GM18873 (cell line): Measurements from ENCODE around the gene MX1.

Experiments
- ATAC-seq: cut with Tn5 transposase; IDR thresholded peaks from one replicate; pipeline ENCODE4 v1.9.1; 2021; ENCODE audit warnings: mild to moderate bottlenecking, moderate library complexity, moderate number of reproducible peaks; ENCODE audit not compliant: unreplicated experiment, low FRiP score

Gene MX1

GRCh38 chr21:41483415-41483814, 57.4 kb downstream of the MX1 start:
- no peak for ATAC-seq

DNA sequence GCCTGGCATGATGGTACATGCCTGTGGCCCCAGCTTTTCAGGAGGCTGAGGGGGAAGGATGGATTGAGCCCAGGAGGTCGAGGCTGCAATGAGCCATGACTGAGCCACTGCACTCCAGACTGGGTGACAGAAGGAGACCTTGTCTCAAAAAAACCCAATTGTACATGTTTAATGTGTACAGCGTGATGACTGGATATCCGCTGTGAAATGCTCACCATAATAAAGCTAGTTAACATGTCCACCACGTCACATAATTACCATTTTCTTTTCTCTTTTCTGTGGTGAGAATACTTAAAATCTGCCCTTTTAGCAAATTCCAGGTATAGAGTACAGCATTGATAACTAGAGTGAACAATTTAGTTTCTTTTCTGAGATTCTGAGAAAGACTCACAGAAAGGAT, 57.9 kb downstream of the MX1 start:
- no peak for ATAC-seq

GRCh38 chr21:41487082-41487481, 61.0 kb downstream of the MX1 start:
- ATAC-seq, result no peak

GRCh38 chr21:41488080-41488479, 62.0 kb downstream of the MX1 start:
- no peak for ATAC-seq

GRCh38 chr21:41489329-41489728, 63.3 kb downstream of the MX1 start:
- no peak for ATAC-seq

DNA sequence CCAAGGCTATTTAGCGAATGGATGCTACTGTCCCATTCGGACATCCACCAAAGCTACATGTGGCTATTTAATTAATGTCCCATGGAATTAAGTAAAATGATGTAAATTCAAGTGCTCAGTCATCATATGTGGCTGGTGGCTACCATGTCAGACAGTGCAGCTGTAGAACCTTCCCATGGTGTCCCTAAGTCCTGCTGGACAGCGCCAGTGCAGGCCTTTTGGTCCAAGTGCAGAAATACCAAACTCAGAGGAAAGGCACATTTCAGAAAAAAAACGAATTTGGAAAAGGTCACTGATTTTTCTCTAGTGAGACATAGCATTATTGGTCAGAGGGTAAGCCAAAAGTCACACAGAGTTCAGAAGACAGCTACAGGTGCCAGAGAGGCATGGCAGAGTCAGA, 64.3 kb downstream of the MX1 start:
- ATAC-seq, result no peak

- no peak for ATAC-seq
Observed at GRCh38 chr21:41491412-41491811, 65.4 kb downstream of the MX1 start.

DNA sequence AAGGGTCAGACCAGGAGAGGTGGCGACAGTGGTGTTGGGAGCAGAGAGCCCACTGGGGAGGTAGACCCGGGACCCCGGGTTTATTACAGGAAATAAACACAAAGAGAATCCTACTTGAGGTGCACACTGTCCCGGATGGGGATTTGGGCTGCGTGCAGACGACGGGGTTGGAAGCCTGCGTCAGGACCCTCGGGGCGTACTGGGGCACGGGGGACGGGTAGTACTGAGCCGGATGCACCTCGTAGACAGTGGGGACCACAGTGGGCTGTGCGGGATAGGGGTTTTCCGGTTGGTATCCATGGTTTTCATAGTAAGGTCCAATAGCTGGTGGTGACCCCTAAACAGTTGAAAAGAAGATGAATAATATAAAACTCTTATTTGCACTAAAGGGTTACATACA, 68.2 kb downstream of the MX1 start:
- ATAC-seq, result no peak

DNA sequence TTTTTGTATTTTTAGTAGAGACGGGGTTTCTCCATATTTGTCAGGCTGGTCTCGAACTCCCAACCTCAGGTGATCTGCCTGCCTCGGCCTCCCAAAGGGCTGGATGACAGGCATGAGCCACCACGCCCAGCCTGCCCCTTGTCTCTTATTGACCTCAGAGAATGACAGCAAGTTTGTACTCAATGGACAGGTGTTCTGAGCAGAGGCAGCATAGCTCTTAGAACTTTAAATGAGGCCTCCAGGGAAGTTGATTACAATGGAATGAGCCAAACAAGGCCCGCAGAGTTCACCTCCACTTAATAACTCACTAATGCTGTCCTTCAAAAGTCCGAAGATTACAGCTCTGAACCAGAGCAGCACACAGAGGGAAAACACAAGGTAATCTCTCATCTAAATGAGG, 71.0 kb downstream of the MX1 start:
- ATAC-seq, result no peak

DNA sequence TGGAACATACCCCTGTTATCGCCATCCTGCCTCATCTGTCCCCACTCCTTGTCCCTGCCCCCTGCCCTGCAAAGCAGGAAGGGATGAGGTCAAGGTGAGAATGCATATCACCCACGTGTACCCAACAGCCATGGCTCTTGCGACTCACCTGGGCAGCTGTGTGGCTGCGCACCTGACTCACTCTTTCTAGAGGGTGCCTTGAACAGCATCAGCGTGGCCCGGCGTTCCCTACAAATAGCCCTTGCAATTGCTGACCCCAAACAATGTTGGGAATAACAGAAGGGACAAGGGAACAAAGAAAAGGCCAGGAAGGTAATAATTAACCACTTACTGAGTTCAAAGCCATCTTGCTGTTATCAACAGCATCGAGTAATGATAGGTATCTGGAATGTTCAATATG, 71.7 kb downstream of the MX1 start:
- ATAC-seq, result no peak

- no peak for ATAC-seq
Observed at GRCh38 chr21:41499920-41500319, 73.9 kb downstream of the MX1 start.

- no peak for ATAC-seq
Observed at GRCh38 chr21:41500363-41500762, 74.3 kb downstream of the MX1 start.

- ATAC-seq, result no peak
Observed at GRCh38 chr21:41500931-41501381, 74.9 kb downstream of the MX1 start.

DNA sequence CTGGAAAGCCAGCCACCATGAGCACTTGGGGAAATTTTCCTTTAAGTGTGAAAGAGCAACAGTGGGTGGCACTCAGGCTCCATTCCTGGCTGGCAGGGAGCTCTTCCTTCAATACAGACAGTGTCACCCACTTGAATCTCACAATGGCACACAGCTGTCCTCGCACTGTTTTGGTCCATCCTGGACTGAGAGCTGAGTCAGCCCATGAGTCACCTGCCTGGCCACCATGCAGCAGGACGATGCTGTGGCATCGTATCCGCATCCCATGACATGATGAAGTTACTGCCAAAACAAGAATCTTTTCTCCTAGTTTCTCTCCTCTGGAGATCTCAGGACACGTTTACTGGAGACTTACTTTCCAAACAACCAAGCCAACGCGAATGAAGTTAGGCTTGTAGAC, 75.9 kb downstream of the MX1 start:
- no peak for ATAC-seq

DNA sequence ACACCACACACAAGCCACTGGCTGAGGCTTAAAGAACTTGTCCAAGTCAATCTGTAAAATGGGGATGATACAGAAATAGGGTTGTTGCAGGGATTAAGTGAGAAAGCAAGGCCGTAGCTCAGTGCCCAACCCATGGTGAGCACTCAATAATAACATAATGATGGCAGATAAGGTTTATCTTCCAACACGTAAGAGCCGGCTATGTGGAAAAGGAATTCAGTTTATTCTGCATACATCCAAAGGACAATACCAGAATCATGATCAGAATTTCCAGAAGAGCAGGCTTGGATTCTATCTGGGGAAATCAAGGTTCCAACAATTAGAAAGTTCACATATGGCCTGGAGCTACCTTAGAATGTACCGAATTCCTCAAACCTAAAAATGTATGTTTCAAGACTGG, 77.3 kb downstream of the MX1 start:
- no peak for ATAC-seq

GRCh38 chr21:41504030-41504429, 78.0 kb downstream of the MX1 start:
- no peak for ATAC-seq

- no peak for ATAC-seq
Observed at GRCh38 chr21:41506005-41506594, 80.1 kb downstream of the MX1 start.

DNA sequence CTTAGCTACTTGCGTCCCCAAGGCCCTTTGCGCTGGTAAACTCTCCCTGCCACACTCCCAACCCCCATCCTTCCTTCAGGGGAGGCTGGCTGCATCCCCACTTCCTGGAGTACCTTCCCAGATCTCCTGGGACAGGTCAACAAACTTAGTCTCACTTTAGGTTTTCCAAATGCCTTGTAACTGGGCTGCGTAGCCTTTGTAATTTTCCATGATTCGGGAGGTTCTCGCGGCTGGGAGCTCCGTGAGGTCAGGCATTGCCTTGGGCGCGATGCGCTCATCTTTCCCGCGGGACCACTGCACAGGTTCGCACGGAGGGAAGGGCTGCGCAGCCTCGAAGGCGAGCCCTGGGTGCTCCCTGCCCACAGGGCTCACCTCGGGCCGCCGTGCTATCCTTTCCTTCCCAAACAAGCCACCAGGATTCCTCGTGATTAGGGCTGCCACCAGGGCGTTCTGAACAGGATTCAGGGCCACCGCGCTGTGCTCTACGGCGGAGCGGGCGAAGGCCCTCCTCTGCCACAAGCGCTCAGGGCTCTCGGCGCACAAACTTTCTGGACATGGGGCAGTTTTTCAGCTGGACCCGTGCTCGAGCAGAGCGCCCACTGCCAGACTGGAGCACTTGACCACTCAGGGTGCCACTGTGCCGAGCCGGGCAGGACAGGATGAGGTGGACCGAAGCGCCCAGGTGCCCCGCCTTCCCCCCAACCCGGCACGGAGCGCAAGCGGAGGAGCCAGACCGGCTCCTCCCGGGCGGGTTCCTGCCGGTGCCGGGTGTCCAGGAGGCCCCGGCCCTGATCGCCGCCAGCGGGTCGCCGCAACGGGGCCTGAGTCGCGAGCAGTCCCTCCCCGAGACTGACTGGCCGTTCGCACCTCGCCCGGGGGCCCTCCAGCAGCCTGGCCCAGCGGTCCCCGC, 80.8 kb downstream of the MX1 start:
- no peak for ATAC-seq

DNA sequence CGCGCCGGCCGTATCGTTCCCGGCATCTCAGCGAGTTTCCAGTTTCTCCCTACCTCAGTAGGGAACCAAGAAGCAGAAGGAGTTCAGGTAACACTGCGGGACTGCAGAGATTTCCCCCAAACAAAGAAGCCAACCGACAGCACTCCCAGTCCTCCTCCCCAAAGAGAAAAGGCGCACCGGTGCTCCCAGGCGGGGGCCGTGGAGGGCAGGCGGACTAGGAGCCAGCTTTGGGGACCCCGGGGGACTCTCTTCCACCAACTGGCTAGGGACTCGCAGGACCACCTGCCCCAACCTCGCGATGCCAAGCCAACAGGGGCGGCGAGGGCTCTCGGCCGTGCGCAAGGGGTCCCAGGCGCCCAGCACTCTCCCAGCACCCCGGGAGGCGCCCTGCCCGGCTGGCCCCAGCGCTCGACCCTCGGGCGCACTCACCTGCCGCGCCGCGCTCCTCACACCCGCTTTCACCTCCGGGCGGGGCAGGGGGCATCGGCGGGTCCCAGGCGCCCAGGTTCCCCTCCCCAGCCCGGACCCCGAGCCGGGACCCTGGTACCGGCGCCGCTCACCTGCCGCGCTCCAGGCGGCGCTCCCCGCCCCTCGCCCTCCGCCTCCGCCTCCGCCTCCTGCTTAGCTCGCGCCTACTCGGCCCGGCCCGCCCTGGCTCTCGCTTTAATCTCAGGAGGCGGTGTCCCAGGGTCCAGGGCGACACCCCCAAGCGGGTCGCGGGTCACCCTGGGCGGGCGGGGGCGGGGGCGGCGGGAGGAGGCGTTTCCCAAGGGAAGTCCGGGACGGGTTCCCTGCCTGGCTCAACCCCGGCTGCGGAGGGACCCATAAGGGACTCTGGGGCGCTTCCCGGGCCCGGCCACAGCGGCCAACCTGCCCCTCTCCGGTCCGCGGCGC, 81.7 kb downstream of the MX1 start, which contains the start of gene TMPRSS2:
Gene TMPRSS2, minus strand, starts transcription at position 638 of the 894 bp plus-strand sequence. CDS start 10,025 bp downstream, outside the sequence.
- ATAC-seq, result no peak

DNA sequence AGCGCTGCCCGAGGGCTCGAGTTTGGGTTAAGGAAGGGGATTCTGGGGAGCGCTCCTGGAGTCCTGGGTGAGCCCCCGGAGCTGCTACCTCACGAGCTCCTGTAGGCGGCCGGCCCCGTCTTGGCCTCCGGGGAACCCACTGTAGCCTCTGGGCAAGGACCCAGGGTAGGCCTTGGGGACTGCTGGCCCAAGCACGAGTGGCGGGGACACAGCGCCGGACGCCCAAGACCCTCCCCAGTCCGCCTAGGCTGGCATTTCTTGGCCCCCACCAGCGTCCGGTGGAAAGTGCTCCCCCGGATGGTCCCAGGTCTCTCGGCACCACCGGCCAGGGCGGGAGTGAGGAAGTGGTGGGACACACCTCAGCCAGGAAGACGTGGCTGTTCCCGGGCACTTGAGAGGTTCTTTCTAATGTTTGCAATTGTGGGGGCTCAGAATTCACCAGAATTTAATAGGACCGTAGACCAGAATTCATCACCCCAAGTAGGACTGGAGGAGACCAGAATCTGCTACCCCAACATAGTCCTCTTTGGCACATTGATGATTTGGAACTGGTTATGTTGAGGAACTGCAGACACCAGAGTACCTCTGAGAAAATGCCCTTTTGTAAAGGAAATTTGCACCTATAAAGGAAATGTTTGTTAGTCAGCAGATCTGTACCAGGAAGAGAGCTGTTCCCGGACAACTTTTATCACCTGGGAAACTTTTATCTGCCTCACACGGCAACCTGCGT, 82.5 kb downstream of the MX1 start:
- ATAC-seq, result no peak
